ENCODE data around the gene PIEZO1. TPM values are rescaled to one million over a fixed set of nuclear protein-coding genes. Genes with fewer than 3 reads are reported as not detected.
A peak's percentile ranks its signal among the peaks of the same experiment; 100 is the strongest.

PIEZO1 gene
- total and polyA plus RNA-seq, 9 of the 15 experiments (the other 6 are each of a cell fraction or from before 2014, with no cell fraction given), result 3.6 to 432 (median 131) TPM

- TF ChIP-seq BCOR (IDR thresholded peaks at IDR 0.05) (peak; percentile 47; the same call in 1 of the 2 replicates), ATF1 (CRISPR knock-in tag; IDR thresholded peaks at IDR 0.05) (no peak), ATF1 (tag; IDR thresholded peaks at IDR 0.05) (peak; percentile 42; the same call in 1 of the 2 replicates), BHLHE40 (IDR thresholded peaks at IDR 0.05; ENCODE audit: low read length) (peak; percentile 69), HNRNPUL1 (IDR thresholded peaks at IDR 0.05; ENCODE audit: low read length) (no peak), IRF1 (CRISPR knock-in tag; IDR thresholded peaks at IDR 0.05; ENCODE audit: borderline replicate concordance) (no peak), NR4A1 (CRISPR knock-in tag; IDR thresholded peaks at IDR 0.05) (peak; percentile 21; the same call in 1 of the 2 replicates), NR4A1 (tag; IDR thresholded peaks at IDR 0.05) (no peak), HDAC8 (tag; IDR thresholded peaks at IDR 0.05) (0 out of 2 replicates have a peak, but pooled peaks have one; percentile 51), ZNF143 (CRISPR knock-in tag; IDR thresholded peaks at IDR 0.05) (0 out of 2 replicates have a peak, but pooled peaks have one; percentile 22), CBFB (CRISPR knock-in tag; IDR thresholded peaks at IDR 0.05) (peak; percentile 31; the same call in 1 of the 2 replicates), SNRNP70 (optimal IDR thresholded peaks at IDR 0.05; ENCODE audit: low read depth, low read length) (peak; percentile 59), KDM2B (CRISPR knock-in tag; IDR thresholded peaks at IDR 0.05) (0 out of 2 replicates have a peak, but pooled peaks have one; percentile 8), RBM22 (IDR thresholded peaks at IDR 0.05; ENCODE audit: low read depth, low read length, poor library complexity, severe bottlenecking) (peak; percentile 18), NR1H2 (CRISPR knock-in tag; IDR thresholded peaks at IDR 0.05) (peak; percentile 93; the same call in 1 of the 2 replicates), SIN3A (IDR thresholded peaks at IDR 0.05; ENCODE audit: borderline replicate concordance in 2 of 2, control insufficient read depth in 1 of 2, low read depth in 2 of 2, low read length in 2 of 2) (peak; percentile 36 to 87; a peak in 2 of 4 replicates), ERF (CRISPR knock-in tag; IDR thresholded peaks at IDR 0.05) (peak; percentile 24; the same call in 1 of the 2 replicates), FOXA3 (CRISPR knock-in tag; conservative IDR thresholded peaks at IDR 0.05 in 1 of 2, IDR thresholded peaks at IDR 0.05 in 1 of 2) (peak in 1 of 2 experiments; percentile 59; a peak in 1 of 4 replicates), HDAC1 (IDR thresholded peaks at IDR 0.05) (peak in 1 of 2 experiments; percentile 94; a peak in 2 of 4 replicates), POLR2B (IDR thresholded peaks at IDR 0.05; ENCODE audit: low read depth, partially characterized antibody) (peak; percentile 50), TFAP4 (CRISPR knock-in tag; IDR thresholded peaks at IDR 0.05; ENCODE audit: borderline replicate concordance) (0 out of 2 replicates have a peak, but pooled peaks have one; percentile 5), STAG1 (CRISPR knock-in tag; IDR thresholded peaks at IDR 0.05; ENCODE audit: borderline replicate concordance) (0 out of 2 replicates have a peak, but pooled peaks have one; percentile 30), ZKSCAN3 (CRISPR knock-in tag; IDR thresholded peaks at IDR 0.05) (no peak), TCF15 (CRISPR knock-in tag; IDR thresholded peaks at IDR 0.05) (no peak)
Measured at GRCh38 chr16:88810912-88811768, 26.1 kb upstream of the PIEZO1 start (continued).
